GM10847 (cell line): ENCODE data around the gene ZNF148.

ENCODE experiments used
- POLR2A ChIP-seq: IDR thresholded peaks from 2 replicates; pipeline ENCODE4 v1.6.1; 2011; ENCODE audit not compliant: insufficient read length; ENCODE audit errors: extremely low read depth

Gene ZNF148

DNA sequence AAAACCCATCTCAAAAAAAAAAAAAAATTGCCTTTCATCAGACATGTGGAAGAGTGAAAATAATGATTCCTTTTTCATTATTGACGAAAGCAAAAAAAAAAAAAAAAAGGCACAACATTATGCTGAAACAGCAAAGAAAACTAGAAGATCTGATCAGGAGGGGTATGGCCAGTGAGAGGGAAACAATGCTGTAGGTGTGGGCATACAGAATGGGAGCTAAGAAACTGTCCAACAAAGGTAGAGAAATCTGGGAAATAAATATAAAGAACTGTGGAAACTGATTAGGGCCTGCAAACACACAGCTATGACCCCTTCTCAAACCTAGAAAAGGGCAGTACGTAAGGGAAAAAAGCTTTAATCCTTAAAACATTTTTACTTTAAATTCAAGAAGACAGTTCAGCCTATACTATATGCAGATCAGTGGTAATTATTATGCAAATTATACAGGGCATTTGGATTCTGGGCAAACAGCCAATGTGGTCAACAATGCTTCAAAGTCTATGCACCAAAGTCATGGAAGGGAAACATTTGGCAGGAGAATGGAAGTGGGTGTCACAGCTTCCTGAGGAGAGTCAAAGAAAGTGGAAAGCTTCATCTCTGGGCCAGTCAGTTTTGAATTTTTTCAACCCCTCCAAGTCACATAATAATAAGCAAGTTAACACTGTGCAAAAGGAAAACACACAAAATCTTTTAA lies 94.3 kb downstream of the ZNF148 start:
- no peak for TF ChIP-seq POLR2A

DNA sequence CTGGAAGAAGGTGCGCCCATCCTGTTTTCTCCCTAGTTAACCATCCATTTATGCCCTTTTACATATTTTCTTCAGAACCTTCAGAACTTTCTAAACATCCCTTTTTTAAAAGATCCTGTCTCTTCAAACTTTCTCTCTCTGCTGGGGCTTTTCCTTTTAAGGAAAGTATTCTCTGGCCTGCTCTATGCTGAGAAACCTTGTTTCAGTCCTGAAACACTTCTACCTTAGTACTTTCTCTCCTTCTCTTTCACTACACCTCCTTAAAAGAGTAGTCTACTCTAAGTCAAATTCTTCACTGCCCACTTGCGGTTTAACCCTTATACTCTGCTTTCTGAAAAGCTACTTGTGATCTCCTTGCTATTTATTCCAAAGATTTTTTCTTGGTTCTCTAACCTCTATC lies 97.0 kb downstream of the ZNF148 start:
- TF ChIP-seq POLR2A = no peak

DNA sequence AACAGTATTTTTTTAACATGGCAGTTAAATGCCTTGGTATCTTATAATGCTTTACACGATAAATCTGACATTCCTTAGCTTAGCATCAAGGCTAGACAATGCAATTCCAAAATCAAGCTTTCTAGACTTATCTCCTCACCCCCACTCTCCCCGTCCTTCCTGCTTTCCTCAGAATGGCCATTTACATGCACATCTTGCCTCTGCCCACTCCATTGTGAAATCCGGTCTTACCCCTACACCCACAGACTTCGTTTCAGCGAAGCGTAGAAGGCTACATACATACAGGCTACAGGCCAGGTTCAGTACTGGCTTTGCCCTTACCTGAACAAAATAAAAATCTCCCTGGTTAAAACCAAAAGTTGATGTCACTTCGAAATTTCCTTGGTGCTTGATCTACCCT lies 104.0 kb downstream of the ZNF148 start:
- TF ChIP-seq POLR2A = no peak

DNA sequence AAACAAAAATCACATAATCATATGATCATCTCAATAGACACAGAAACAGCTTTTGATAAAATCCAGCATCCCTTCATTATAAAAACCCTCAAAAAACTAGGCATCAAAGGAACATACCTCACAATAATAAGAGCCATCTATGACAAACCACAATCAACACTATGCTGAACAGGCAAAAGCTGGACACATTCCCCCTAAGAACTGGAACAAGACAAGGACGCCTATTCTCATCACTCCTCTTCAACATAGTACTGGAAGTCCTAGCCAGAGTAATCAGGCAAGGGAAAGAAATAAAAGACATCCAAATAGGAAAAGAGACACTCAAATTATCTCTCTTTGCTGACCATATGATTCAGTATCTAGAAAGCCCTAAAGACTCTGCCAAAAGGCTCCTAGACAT lies 107.7 kb downstream of the ZNF148 start:
- TF ChIP-seq POLR2A = no peak

DNA sequence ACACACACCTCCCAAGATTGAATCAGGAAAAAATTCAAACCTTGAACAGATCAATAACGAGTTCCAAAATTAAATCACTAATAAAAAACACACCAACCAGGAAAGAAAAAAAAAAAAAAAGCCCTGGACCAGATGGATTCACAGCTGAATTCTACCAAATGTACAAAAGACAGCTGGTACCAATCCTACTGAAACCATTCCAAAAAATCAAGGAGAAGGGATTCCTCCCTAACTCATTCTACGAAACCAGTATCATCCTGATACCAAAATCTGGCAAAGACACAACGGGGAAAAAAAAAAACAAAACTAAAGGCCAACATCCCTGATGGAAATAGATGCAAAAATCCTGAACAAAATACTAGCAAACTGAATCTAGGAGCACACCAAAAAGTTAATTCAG lies 108.2 kb downstream of the ZNF148 start:
- TF ChIP-seq POLR2A = no peak

DNA sequence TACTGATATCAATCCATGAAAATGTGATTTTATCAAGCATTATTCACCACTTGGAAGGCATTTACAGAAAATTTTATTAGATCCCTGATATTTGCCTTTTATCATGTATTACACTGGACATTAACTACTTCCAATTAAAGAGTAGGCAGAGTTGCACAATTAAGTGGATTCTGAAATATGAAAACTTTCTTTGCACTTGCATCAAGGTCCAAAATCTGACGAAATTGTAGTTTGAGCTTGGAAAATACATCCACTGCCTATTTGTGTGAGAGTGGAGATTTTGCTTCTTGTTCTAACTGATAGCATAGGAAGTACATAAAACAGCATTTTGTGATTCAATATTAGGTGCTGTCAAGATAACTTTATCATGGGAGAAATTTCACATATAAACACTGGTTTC lies 113.0 kb downstream of the ZNF148 start:
- no peak for TF ChIP-seq POLR2A

DNA sequence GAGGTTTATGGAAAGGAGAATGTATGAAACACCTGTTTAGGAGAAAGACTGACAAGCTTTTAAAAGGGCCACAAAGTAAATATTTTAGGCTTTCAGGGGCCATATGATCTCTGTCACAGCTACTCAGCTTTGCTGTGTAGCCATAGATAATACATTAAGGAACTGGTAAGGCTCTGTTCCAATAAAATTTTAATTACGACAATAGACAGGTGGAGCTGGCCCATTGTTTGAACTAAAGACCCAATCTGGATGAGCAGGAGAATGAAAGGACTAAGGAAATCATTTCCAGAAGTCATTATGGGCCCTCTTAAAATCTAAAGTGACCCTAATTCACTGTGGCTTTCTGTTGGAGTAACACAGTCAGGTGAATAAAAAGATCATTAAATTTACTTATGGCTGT lies 114.1 kb downstream of the ZNF148 start:
- TF ChIP-seq POLR2A = no peak

DNA sequence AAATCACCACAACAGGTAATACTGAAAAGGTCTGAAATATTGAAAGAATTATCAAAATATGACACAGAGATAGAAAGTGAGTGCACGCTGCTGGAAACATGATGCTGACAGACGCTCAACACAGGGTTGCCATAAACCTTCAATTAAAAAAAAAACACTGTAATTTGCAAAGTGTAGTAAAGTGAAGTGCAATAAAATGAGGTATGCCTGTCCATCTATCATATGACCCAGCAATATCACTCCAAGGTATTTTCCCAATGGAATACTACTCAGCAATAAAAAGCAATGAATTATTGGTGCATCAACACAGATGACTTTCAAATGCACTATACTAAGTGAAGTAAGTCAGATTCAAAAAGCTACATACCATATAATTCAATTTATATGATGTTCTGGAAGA lies 115.0 kb downstream of the ZNF148 start:
- TF ChIP-seq POLR2A = no peak

DNA sequence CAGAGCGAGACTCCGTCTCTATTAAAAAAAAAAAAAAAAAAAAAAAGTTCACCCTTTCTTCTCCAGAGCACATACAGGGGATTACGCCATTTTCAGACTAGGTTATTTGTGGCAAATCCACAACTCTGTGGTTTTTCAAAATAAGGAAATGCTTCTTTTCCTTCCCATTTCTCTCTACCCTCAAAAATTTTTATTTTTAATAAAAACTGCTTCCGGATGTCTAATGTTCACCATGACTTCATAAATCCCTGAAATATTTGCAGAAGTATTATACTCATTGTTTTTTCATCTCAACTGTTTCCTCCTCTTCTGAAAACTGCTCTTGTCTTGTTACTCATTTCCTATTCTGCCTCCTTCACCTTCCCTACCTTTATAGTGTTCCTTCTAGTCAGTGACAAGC lies 117.6 kb downstream of the ZNF148 start:
- no peak for TF ChIP-seq POLR2A

DNA sequence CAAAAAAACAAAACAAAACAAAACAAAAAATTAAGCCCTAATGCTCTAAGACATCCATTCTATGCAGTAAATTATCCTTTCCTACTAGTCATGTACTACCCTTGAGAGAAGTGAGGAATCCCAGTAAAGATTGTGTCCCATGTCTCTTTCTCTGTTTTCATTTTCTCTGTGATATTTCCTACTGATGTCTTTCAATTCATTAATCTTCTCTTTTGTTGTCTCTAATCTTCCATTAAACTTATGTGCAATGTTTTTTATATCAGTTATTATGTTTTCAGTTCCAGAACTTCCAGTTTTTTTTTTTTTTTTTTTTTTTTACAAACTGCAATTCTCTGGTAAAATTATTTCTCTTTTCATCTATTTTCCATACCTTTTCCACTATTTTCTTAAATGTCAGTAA lies 118.5 kb downstream of the ZNF148 start:
- TF ChIP-seq POLR2A = no peak

DNA sequence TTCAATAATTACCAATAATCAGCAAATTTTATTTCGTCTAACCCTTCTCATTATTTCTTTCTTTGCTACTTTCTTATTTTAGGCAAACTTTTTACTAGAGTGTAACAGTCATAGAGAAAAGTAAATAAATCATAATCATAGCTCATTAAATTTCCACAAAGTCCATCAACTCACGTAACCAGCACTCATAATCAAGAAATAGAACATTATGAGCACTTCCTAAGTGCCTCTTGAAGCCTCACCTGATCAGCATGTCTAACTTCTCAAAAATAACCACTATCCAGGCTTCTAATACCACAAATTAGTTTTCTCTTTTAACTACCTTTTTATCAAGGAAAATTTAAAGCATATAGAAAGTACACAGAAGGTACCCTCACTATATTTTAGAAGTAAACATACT lies 124.2 kb downstream of the ZNF148 start:
- TF ChIP-seq POLR2A = no peak

DNA sequence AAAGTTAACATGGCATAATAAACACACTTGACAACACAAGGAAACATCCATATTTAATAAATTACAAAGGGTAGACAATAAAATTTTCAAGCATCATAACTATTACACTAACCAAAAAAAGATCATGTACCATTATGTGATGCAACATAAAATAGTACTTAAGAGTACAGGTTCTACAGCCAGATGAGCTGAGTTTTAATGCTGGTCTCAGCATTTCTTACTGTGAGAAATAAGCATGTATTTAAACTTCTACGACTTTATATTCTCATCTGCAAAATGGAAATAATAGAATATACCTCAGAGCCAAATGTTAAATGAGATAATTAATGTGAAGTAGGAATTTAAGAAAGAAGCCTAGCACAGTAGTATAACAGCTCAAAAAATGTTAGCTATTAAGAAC lies 128.9 kb downstream of the ZNF148 start:
- no peak for TF ChIP-seq POLR2A

DNA sequence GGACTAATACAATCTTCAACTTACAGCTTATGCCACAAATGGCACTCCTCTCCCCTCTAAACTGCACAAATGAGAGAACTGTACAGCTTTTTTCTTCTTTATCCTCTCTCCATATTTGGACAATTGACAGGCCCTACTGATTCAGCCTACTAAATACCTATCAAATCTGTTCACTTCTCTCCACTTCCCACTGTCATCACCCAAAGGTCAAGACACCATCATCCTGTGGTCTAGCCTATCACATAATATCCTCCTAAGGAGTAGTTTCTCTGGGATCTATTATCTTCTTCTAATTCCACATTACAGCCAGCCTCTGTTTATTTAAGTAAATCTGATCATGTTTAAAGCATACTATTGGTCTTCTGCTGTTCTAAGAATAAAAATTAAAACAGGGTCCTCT lies 129.6 kb downstream of the ZNF148 start:
- TF ChIP-seq POLR2A = no peak

DNA sequence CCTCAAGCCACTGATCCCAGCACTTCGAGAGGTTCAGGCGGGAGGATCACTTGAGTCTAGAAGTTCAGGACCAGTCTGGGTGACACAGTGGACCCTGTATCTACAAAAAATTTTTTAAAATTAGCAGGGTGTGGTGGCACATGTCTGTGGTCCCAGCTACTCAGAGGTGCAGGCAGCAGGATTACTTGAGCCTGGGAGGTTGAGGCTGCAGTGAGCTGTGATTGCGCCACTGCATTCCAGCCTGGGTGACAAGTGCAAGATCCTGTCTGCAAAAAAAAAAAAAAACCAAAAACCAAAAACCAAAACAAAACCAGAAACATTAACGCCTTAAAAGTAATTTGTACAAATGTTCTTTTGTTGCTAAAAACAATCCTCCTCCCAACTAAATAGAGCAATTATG lies 134.6 kb downstream of the ZNF148 start:
- no peak for TF ChIP-seq POLR2A

DNA sequence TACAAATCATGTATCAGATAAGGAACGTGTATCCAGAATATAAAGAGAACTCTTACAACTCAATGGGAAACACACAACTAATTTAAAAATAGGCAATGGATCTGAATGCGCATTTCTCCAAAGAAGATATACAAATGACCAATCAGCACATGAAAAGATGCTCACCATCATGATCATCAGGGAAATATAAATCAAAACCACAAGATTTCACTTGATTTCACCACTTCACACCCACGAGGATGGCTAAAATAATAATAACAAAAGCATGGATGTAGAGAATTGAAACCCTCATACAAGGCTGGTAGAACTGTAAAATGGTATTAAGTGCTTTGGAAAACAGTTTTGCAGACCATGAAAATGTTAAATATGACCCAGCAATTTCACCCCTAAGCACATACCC lies 135.9 kb downstream of the ZNF148 start:
- no peak for TF ChIP-seq POLR2A

DNA sequence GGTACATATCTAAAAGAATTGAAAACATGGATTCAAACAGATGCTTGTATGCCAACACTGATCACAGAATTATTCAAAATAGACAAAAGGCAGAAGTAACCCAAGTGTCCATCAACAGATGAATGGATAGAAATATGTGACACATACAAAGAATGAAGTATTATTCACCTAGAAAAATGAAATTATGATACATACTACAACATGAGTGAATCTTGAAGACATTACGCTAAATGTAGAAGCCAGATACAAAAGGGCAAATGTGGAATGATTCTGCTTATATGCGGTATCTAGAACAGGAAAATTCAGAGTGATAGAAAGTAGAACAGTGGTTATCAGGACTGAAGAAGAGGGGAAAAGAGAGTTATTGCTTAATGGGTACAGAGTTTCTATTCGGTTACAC lies 136.4 kb downstream of the ZNF148 start:
- no peak for TF ChIP-seq POLR2A

DNA sequence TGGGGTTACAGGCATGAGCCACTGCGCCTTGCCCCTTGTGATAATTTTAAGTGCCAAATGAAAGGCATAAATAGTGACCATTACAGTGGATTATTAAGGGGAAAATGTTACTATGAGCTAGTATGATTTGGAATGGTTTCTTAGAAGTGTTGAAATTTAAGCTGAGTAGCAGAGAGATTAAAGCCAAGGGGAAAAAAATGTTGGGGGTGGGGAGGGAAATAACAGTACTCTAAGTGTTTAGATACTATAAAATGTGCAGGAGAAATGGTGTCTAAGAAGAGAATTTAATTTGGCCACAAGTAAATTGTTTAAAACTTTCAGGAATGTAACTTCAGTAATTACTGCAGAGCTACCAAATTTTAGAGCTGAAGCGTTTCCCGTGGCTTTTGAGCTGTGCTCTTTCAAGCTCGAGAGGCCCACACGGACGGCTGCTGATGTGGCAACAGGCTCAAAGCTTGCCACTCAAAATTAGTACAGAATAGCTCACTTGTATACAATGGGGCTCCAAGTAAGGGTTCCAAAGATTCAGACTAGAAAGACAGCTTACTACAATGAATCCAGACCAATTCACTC lies 138.7 kb downstream of the ZNF148 start:
- no peak for TF ChIP-seq POLR2A

DNA sequence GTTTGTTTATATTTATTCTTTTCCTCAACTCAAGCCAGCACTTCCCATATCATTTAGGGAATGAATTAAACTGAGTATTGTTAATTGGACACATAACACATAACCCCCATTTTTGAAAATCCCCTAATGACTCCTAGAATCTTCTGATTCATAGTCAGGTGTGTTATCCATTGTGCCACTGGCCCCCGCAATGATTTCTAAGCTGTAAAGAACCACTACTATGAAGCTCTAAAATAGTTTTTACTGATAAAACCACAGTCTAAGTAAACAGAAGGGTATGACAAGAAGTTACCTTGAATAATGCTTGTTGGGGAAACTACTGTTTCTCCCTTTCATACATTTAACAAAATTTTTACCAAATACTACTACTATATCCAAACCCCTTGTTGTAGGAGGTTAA lies 140.3 kb downstream of the ZNF148 start:
- TF ChIP-seq POLR2A = no peak

DNA sequence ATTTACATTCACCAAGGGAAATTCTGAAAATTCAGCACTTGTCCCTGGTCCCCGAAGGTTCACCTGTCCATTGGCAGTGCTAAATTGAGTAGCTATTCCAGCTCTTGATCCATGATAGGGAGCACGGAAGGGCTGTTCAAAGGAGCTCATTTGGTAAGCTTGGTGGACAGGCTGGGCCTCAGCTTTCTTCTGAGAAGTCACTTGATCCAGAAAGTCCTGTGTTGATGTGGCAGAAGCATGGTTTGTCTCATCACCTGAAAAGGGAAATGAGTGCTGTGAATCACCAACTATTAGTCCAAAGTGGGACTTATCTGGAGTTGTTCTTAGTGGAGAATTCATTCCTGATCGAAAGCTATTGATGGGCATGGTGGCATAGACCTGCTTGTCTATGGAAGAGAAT lies 142.7 kb downstream of the ZNF148 start:
- no peak for TF ChIP-seq POLR2A
